SU-DHL-6 (cell line): ENCODE measurements around the gene MEMO1.

Experiments
- H2AFZ ChIP-seq: fragments of 200-600 bp; sonication (generic); 2 replicates; pipeline ENCODE4 v1.6.1; 2014; ENCODE audit warnings: low read depth, mild to moderate bottlenecking, moderate library complexity, mixed read lengths, antibody characterized with exemption, low read length; ENCODE audit not compliant: severe bottlenecking
- H3F3A ChIP-seq: fragments of 200-600 bp; shearing (Covaris generic); 2 replicates; pipeline ENCODE4 v1.6.0; 2016; ENCODE audit warnings: antibody characterized with exemption, mild to moderate bottlenecking; ENCODE audit not compliant: insufficient read depth
- H3K27ac ChIP-seq: fragments of 200-600 bp; sonication (generic); 2 replicates; pipeline ENCODE4 v1.5.1; 2016; ENCODE audit warnings: low read depth, mild to moderate bottlenecking, low read length, moderate library complexity, mixed read lengths
- H3K27me3 ChIP-seq: fragments of 200-600 bp; sonication (generic), shearing (Covaris generic); 2 replicates; pipeline ENCODE4 v1.6.0; 2014; ENCODE audit warnings: mild to moderate bottlenecking, low read length
- H3K36me3 ChIP-seq: fragments of 200-600 bp; sonication (generic); 2 replicates; pipeline ENCODE4 v1.6.1; 2014; ENCODE audit warnings: mild to moderate bottlenecking, low read length, mixed read lengths
- H3K4me2 ChIP-seq: fragments of 300-600, 200-600 bp; shearing (Covaris generic), sonication (generic); 2 replicates; pipeline ENCODE4 v1.6.0; 2014; ENCODE audit warnings: low read length, low read depth, mild to moderate bottlenecking; ENCODE audit not compliant: poor library complexity, severe bottlenecking
- H3K4me3 ChIP-seq: fragments of 200-600 bp; sonication (generic); 2 replicates; pipeline ENCODE4 v1.5.1; 2014; ENCODE audit warnings: antibody characterized with exemption, low read length, mild to moderate bottlenecking, mixed read lengths; ENCODE audit not compliant: insufficient read depth, poor library complexity, severe bottlenecking
- H3K79me2 ChIP-seq: fragments of 200-600 bp; sonication (generic); 2 replicates; pipeline ENCODE4 v1.6.1; 2014; ENCODE audit warnings: mild to moderate bottlenecking, low read length, moderate library complexity; ENCODE audit not compliant: insufficient read depth
- H3K9ac ChIP-seq: fragments of 200-600 bp; sonication (generic); 2 replicates; pipeline ENCODE4 v1.7.0; 2014; ENCODE audit warnings: mild to moderate bottlenecking, low read length
- H3K9me2 ChIP-seq: fragments of 200-600 bp; sonication (generic); replicated peaks from 2 replicates; pipeline ENCODE4 v1.6.1; 2014; ENCODE audit warnings: low read length; ENCODE audit not compliant: insufficient read depth
- H3K9me3 ChIP-seq: fragments of 200-600 bp; sonication (generic); 2 replicates; pipeline ENCODE4 v1.6.1; 2014; ENCODE audit warnings: low read length, mixed read lengths; ENCODE audit not compliant: insufficient read depth
- H4K20me1 ChIP-seq: fragments of 200-600 bp; sonication (generic); 2 replicates; pipeline ENCODE4 v1.6.1; 2014; ENCODE audit warnings: low read depth, mild to moderate bottlenecking, antibody characterized with exemption, low read length, moderate library complexity, mixed read lengths
- CTCF ChIP-seq: fragments of 200-600 bp; sonication (generic); IDR thresholded peaks from one replicate; pipeline ENCODE4 v1.5.1; 2017; ENCODE audit warnings: antibody characterized with exemption, mild to moderate bottlenecking, low read length, moderate library complexity; ENCODE audit not compliant: insufficient read depth, poor library complexity, severe bottlenecking
- EZH2phosphoT487 ChIP-seq: fragments of 200-600 bp; sonication (generic), shearing (Covaris generic); conservative IDR thresholded peaks from 2 replicates; pipeline ENCODE4 v1.6.1; 2018; ENCODE audit warnings: mild to moderate bottlenecking, antibody characterized with exemption, low read length, moderate library complexity, mixed read lengths

Gene MEMO1

GRCh38 chr2:31935370-31935769 lies 75.4 kb downstream of the MEMO1 start:
- peaks cover 6% of the 10 kb centered on the region; the same call in 1 of the 2 replicates for H4K20me1 ChIP-seq
- H3K79me2 ChIP-seq = peaks cover 55% of the 10 kb centered on the region
- no peak overlapping the region for H3K27ac ChIP-seq
- no peaks in the 10 kb centered on the region for H3K9me3 ChIP-seq
- TF ChIP-seq EZH2phosphoT487 (no peak), CTCF (no peak)
- H3K36me3 ChIP-seq = peaks cover 7% of the 10 kb centered on the region; the same call in 1 of the 2 replicates
- no peaks in the 10 kb centered on the region for H3K9me2 ChIP-seq
- no peak overlapping the region for H3K4me3 ChIP-seq
- H3K27me3 ChIP-seq = no peaks in the 10 kb centered on the region
- no peak overlapping the region for H3K4me2 ChIP-seq
- no peak overlapping the region for H3K9ac ChIP-seq
- H2AFZ ChIP-seq = no peak overlapping the region
- no peaks in the 10 kb centered on the region for H3F3A ChIP-seq

DNA sequence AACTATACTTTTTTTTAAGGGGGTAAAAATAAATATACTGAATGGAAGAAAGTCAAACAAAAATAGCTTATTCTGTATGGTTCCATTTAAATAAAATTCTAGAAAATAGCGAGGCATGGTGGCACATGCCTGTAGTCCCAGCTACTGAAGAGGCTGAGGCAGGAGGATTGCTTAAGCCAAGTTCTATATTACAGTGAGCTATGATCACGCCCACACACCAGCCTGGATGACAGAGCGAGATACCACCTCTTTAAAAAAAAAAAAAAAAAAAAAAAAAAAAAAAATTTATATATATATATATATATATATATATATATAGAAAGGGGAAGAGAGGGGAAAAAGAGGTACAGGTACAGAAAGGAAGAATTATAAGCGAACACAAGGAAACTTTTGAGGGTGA lies 77.7 kb downstream of the MEMO1 start:
- Histone ChIP-seq H3K4me2 (no peak overlapping the region), H4K20me1 (peaks cover 6% of the 10 kb centered on the region; the same call in 1 of the 2 replicates), H3K9me2 (no peaks in the 10 kb centered on the region), H3K36me3 (peaks cover 11% of the 10 kb centered on the region; the same call in 1 of the 2 replicates), H2AFZ (no peak overlapping the region), H3F3A (peaks cover 6% of the 10 kb centered on the region; the same call in 1 of the 2 replicates), H3K9ac (no peak overlapping the region), H3K79me2 (peaks cover 43% of the 10 kb centered on the region), H3K4me3 (no peak overlapping the region), H3K9me3 (no peaks in the 10 kb centered on the region), H3K27me3 (no peaks in the 10 kb centered on the region), H3K27ac (no peak overlapping the region)
- no peak for TF ChIP-seq EZH2phosphoT487
- no peak for TF ChIP-seq CTCF

DNA sequence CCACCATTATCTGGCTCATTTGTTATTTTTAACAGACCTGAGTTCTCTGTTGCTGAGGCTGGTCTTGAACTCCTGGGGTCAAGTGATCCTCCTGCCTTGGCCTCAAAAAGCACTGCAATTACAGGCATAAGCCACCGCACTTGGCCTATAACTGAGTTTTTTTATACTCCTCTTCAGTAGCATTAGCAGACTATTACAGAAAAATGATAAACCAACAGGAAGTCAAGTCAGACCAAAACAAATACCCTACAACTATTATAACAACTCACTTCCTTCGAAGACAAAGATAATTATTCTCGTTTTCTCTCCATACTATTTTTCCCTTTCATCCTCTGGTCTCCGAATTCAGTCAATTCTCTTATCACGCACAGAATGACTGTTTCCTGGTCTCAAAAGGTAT lies 78.2 kb downstream of the MEMO1 start:
- no peak overlapping the region for H3K27ac ChIP-seq
- no peak overlapping the region for H3K4me2 ChIP-seq
- H4K20me1 ChIP-seq = peaks cover 6% of the 10 kb centered on the region; the same call in 1 of the 2 replicates
- H2AFZ ChIP-seq = no peak overlapping the region
- H3F3A ChIP-seq = peaks cover 6% of the 10 kb centered on the region; the same call in 1 of the 2 replicates
- H3K9ac ChIP-seq = no peak overlapping the region
- no peaks in the 10 kb centered on the region for H3K9me3 ChIP-seq
- H3K27me3 ChIP-seq = no peaks in the 10 kb centered on the region
- H3K79me2 ChIP-seq = peaks cover 43% of the 10 kb centered on the region
- H3K36me3 ChIP-seq = peaks cover 11% of the 10 kb centered on the region; the same call in 1 of the 2 replicates
- TF ChIP-seq CTCF (no peak), EZH2phosphoT487 (no peak)
- no peaks in the 10 kb centered on the region for H3K9me2 ChIP-seq
- H3K4me3 ChIP-seq = no peak overlapping the region
